Central memory CD4-positive, alpha-beta T cell (primary cell): ENCODE data around the gene RASSF4.
"Not testable (repeated sequence)": the region's sequence is repeated elsewhere in the genome, so short reads cannot be mapped to it uniquely, and the experiment has no call there.

Source experiments
- DNase-seq: peaks from one replicate; pipeline ENCODE4 v3.0.0; 2022

The RASSF4 gene

DNA sequence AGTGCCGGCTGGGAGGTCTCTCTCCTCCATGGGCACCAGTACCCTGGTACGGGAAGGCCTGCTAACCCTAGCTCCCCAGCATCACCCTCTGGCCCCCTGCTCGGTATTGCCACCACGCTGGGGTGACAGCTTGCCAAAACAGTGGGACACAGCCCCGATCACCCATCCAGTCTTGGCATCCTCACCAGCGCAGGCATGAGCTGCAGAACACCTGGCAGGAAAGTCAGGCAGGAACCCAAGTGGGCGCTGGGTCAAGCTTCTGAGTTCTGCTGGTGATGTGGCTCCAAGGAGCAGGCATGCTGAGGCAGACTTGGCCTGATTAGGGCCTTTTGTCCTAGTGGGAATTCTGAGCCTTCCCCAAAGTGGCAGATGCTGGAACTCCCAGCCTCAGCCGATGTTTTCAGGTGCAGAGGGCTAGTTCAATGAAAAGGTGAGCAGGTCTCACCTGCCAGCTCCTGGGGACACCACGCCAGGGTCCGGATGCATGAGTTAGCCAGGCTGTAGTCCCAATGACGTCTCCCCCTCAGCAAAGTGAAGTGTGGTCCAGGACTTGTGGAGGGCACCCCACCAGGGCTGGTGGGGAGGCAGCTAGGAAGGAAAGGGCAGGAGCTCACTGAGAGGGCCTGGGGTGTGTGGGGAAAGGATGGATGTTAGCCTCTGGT lies 32.6 kb downstream of the RASSF4 start:
- DNase-seq: no peak

DNA sequence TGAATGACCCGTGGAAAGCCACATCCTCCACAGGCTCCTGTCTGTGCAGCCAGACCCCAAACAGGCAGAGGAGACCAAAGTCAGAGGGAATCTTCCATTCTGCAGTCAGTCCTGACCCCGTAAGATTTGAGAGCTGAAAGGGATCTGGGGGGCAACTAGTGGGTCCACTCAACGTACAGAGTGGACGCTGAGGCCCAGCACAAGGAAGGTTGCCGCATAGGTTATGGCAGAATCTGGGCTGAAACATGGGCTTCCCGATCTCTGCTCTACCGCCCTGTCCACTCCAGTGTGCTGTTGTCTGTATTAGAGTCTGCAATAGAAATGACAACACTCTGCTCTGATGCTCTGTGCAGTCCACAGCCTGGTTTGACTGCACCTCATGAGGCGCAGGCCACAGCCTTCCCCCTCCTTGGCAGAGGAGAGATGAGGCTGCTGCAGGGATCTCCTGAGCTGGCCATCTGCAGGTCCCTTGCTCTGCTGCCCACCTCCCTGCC lies 33.2 kb downstream of the RASSF4 start:
- no peak for DNase-seq

DNA sequence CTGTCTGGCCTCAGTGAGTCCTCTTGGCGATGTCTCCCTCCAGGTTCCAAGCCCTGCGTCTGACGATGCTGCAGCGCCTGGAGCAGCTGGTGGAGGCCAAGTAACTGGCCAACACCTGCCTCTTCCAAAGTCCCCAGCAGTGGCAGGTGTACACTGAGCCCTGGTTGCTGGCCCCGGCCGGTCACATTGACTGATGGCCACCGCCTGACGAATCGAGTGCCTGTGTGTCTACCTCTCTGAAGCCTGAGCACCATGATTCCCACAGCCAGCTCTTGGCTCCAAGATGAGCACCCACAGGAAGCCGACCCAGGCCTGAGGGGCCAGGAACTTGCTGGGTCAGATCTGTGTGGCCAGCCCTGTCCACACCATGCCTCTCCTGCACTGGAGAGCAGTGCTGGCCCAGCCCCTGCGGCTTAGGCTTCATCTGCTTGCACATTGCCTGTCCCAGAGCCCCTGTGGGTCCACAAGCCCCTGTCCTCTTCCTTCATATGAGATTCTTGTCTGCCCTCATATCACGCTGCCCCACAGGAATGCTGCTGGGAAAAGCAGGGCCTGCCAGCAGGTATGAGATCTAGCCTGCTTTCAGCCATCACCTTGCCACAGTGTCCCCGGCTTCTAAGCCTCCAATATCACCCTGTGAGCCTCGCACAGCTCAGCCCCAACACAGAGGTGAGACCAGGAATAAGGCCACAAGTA lies 33.8 kb downstream of the RASSF4 start:
- no peak for DNase-seq

DNA sequence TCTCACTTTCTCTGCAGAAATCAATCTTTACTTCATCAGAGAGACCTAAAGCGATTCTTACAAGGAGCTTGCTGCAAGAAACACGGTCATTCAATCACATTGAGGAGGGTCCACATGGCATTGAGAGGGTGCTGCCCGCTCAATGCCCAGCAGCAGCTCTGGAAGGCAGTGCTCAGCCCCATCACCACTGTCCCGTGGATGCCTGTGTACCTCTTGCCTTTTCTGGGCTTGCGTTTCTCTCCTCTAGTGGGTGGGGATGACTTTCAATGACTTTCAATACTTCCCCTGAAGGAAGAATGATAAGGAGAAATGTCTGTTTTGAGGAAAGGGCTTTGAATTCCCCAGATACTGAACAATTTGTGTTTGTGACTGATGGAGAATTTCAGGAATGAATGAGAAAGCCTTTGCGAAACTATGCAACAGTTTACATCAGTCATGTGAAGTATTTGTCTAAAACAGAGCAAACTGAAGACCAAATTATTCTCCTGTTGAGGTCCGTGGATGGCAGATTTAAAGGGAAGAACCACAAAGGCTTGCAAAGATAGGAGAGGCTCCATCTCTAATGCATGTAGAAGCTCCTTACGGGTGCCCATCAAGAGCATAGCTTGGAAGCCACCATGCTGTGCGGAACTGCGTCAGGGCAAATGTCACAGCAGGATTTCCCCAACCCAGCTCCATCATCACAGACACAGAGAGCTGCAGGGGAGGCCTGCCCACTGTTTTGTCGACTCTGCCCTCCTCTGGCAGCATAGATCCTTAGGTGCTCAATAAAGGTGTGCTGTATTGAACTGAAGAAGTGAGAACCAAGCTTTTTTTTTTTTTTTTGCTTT lies 34.5 kb downstream of the RASSF4 start:
- DNase-seq: no peak

DNA sequence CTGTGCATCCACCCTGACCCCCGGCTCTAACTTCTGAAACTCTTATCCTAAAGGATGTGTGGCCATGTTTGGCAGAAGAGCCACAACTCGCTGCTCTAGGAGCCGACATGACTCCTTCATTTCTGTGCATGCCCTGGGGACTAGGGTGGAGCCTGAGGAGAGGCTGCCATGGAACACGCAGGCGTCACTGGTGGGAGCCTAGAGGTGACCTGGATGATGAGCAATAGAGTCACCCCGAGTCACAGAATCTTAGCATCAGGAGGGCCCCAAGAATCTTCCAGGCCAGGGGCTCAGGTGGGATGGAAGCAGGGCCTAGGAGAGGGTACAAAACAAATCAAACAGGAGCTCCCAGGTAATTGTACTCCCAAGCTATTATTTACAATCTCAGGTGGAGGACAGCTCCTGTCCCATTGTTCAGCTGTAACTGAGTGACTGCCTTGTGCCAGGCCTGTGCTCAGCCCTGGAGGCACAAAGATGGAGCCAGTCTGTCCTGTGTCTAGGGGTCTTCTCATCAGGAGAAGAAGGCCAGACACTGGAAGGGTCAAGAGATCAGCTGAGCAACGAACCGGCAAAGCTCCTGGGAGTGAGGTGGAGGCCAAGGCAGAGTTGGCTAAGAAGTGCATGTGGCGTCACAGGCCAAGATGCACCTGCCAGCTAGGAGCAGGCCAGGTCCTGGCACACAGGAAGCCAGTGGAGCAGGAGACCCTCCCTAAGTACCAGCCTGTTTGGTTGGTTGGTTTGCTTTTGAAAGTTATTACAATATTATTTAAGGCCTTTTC lies 35.3 kb downstream of the RASSF4 start:
- no peak for DNase-seq

DNA sequence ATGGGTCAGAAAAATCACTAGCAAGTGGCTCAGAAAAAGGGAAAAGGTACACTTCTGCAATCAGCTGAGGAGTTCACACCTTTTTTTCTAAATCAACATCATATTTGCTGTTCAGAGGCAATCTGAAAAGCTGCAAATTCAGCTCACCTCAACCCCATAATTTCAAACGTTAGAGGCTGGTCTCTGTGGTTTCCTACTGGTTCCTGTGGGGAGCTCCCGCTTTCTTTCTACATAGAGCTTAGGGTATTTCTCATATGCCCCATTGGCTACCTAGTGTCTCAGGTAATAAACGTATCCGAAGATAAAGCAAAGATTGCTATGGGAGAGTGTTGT lies 35.9 kb downstream of the RASSF4 start:
- DNase-seq: no peak

DNA sequence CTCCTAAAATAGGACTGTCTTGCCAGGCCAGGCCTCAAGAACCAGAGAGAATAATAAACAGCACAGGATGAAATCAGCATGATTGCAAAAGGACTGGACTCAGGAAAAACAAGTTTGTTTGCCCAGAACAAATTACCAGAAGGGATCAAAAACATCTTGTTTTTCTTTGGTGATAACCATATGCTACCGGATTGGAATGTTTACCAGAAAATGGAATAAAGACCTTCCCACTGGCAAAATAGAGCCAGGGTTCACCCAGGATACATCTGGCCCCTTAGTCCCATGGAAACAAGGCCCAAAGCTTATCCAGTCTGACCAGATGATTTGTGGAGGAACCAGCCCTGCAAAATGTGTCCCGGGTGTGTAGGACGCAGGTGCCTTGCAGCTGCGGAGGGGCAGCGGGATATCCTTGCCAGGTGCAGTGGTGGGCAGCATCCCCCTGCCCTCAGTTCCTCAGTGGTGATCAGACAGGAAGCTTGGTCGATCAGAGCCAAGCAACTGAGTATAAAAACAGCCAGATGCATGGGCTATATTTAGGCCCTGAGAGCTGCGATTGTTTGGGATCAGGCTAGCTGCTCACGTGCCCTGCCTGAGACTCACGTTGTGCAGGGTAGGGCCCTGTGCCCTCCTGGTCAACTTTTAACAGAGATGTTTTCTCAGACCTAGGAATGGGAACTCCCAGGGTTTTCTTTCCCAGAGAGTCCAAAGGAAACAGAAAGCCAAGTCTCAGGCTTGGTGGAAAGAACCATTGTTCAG lies 36.5 kb downstream of the RASSF4 start:
- DNase-seq: no peak

DNA sequence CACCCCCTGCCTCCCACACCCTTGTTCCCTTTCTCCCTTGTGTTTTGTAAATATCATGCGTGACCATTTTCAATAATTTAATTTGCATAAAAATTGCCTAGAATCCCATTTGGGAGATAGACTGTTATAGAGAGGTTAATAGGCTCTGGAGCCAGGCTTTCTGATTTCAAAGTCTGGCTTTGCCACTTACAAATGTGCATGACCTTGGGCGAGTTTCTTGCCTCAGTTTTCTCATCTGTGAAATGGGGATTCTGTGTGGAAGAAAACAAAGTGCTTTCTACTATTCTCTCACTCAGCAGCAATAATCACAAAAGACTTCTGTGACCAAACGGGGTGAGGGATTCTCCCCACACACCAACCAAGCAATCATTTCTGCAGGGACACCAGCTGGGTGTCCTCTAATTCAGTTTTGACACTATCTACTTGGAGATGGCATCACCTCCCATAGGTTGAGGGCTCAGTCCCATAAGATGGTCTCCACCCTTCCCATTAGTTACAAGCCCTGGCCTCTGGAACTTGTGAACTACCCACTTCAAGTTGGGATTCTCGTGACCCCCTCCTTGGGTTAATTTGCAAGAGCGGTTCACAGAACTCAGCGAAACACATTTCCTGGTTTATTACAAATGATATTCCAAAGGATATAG lies 37.6 kb downstream of the RASSF4 start:
- no peak for DNase-seq

DNA sequence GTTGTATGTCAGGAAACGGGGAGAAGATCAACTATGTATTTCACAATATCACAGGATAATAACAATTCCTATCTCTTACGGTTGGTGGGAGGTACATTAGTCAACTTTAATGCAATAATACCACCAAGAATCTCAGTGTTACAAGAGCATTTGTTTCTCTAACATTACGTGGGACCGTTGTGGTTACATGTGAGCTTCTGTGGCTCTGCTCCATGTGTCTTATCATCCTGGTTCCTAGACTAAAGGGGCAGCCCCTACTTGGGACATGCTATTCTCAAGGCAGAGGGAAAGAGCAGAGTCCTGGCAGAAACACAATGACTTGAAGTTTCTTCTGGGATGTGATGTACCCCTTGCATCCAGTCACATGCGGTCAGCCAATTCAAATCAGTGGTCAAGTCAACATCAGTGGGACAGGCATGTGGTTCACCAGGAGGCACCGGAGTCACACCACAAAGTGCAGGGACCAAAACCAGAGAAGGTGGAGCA lies 38.6 kb downstream of the RASSF4 start:
- DNase-seq: no peak

DNA sequence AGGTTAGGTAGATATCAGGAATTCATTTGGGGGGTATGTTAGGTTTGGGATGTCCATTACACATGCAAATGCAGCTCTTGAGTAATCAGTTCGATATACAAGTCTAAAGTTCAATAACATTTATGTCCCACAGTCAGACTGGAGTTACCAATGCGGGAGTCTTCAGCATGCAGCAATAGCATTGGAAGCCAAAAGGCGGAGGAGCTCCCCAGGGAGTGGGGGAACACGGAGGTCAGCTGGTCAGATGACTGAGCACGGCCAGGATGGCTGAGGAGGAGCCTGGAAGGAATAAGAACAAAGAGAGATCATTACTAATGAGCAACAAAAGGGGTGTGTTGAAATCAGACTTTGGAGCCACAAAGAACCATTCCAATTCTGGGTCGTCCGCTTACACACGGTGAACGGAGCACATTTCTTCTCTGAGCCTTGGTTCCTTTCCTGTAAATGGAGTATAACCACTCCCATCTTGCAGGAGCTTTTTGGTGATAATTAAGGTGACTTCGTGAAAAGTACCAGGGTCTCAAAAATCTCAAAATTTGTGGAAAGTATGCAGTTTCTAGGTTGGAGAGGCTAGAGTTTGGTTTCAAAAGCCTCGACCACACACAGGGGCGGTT lies 40.6 kb downstream of the RASSF4 start:
- DNase-seq: no peak

DNA sequence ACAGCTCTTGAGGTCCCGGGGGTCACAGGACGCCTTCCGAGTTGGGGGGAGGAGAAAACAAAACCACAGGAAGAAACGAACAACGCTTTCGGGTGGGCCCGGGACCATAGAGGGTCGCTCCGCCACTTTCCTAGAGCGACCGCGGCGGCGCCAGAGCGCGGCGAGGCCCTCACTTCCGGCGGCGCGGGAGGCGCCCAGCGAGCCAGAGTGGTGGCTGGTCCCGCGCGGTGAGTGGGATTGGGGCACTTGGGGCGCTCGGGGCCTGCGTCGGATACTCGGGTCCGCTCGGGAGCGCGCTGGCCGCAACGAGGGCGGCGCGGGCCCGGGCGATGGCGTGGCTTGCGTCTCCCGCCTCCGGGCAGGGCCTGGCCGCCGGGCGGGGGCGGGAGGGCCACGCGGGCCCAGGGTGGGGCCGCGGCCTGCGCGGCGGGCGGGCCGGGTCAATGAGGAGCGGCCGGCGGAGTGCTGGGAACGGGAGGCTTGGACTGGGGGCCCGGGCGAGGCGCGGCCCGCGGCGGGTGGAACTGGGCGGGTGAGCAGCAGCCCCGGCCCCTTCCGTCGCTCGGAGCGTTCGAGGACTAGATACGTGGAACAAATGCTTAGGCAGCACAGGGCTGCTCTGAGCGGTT lies 41.3 kb downstream of the RASSF4 start, which contains the start of gene ZNF22:
Gene ZNF22, plus strand, starts transcription at position 172 of the 629 bp plus-strand sequence. CDS start 2,446 bp downstream, outside the sequence.
- DNase-seq: peak; percentile 45

DNA sequence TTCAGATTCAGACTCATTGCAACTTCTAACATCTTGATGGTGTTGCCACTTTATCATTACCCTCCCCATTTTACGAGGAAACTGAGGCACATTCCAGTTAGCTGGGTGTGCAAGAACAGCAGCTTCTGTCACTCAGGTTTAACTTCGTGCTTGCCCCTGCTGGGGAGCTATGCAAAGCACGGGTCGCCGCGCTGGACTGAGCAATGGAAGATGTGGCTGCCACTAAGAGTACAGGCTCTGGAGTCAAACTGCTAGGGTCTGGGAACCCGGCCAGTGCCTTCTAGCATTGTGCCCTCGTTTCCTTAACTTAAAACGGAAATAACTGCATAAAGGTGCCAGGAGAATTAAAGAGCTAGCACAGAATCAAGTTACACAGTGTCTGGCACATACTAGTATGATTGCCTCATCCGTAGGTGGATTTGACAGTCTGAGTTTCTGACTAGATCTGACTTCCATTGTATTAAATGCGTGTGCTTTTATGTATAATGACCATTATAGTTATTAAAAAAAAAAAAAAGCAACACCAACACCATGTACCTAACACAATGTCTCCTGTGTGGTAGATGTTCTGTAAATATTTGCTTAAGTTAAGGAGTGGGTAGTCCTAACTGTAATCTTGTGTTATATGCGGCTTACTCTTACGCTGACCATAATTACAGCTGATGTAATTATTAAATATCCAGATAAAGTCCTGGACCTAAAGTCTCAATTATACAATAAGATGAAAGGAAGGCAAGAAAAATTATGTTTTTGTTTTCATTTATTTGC lies 42.0 kb downstream of the RASSF4 start:
- DNase-seq: peak; percentile 29

DNA sequence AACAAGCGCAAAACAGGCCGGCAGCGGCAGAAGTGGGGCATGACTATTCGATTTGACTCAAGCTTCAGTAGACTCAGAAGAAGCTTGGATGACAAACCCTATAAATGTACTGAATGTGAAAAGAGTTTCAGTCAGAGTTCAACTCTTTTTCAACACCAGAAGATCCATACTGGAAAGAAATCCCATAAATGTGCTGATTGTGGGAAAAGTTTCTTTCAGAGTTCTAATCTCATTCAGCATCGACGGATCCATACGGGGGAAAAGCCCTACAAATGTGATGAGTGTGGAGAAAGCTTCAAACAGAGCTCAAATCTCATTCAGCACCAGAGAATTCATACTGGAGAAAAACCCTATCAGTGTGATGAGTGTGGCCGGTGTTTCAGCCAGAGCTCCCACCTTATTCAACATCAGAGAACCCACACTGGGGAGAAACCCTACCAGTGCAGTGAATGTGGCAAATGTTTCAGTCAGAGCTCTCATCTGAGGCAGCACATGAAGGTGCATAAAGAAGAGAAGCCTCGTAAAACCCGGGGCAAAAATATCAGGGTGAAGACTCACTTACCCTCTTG lies 43.9 kb downstream of the RASSF4 start:
- no peak for DNase-seq

DNA sequence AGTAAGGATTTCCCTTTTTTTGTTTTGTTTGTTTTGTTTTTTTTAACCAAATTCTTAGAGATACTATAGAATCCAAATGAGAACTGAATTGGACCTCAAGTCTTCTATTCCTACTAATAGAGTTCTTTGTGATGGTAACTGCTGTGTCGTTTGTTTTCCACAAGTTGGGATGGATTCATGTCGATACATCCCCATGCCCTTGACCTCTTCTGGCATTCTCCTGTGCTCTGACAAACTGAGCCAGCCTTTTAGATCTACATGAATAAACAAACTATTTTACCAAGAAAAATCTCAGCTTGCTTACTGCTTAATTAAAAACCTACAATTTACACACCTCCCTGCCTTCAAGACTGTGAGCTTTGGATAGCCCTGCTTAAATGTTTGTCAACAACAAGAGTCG lies 45.1 kb downstream of the RASSF4 start:
- no peak for DNase-seq

DNA sequence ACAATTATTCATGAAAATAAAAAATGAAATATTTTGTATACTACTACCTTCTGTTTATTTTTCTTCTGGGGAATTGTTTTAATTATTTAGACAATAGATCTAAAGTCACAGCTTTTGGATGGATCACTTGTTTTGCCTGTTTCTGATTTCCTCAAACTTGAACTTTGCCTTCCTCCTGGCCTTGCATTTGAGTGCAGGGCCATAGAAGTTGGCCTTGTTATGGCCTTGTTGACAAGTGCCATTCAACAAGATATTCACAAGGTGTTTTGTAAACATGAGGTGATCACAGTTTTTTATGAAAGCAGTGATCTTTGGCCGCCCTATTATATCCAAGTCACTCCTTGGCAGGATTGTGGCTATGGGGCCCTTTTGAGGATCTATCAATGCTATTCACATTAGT lies 45.7 kb downstream of the RASSF4 start:
- DNase-seq: no peak

DNA sequence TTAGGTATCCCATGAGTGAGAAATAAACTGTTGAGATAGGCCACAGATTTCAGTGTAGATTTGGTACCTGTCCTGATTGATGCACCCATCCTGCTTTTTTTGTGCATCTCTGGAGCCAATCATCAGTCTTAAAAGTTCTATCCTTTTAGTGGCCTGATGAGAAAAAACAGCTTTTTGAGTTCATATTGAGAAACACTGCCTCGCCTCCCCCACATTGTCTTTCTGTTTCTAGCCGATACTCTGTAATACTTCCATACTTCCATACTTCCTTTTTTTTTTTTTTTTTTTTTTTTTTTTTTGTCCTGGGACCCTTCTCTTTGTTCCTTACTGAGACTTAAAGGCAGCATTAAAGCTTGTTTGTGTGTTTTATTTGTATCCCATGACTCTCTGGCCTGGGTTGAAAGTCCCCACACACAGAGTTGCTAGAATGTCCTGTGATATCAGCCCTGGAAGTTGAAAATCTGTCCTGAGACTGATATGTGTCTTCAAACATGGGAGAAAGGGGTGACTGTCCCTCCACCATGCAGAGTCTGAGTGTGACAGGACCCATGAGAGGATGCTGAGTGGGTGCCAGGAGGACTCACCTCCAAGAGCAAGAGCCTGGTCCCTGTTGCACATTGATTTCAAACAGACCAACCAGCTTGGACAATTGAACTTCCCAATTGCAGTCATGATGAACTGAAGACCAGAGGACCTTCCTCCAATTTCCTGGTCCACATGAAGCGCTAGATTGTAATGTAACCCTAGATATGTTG lies 46.9 kb downstream of the RASSF4 start:
- DNase-seq: no peak

DNA sequence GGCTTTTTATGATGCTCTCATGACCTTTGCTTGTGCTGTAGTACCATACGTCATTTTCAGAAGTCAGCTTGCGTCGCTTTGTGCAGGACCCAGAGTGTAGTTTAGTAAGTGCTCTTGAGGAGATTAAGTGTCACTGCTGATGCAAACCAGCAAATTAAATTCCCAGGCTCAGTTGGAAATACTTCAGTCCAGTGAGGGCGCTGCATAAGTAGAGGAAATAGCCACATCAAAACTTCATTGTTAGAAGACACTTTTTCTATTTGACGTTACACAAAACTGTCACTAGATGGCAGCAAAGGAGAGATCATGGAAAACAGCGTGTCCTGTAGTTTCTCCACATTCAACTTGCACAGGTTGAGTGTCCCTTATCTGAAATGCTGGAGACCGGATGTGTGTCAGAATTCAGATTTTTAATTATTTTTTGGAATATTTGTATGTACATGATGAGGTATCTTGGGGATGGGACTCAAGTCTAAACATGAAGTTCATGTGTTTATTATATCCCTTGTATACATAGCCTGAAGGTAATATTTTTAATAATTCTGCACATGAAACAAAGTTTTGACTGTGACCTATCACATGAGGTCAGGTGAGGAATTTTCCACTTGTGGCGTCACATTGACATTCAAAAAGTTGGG lies 49.0 kb downstream of the RASSF4 start:
- DNase-seq: peak; percentile 48

DNA sequence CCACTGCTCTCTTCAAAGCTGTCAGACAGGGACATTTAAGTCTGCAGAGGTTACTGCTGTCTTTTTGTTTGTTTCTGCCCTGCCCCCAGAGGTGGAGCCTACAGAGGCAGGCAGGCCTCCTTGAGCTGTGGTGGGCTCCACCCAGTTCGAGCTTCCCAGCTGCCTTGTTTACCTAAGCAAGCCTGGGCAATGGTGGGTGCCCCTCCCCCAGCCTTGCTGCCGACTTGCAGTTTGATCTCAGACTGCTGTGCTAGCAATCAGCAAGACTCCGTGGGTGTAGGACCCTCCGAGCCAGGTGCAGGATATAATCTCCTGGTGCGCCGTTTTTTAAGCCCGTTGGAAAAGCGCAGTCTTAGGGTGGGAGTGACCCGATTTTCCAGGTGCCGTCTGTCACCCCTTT lies 55.0 kb downstream of the RASSF4 start:
- DNase-seq: not testable (repeated sequence)
